K562 (cell line): ENCODE data around the gene IVL. TPM values are rescaled to one million over a fixed set of nuclear protein-coding genes. Genes with fewer than 3 reads are reported as not detected.

Experiments
- AFF4 ChIP-seq: sonication (generic); formaldehyde crosslinking; IDR thresholded peaks from 2 replicates; pipeline ENCODE4 v1.8.0; 2023; ENCODE audit warnings: mild to moderate bottlenecking, missing genetic modification reagents
- ATF7 ChIP-seq: fragments of 450-650 bp; IDR thresholded peaks from 2 replicates; pipeline ENCODE4 v1.7.1; 2014; ENCODE audit warnings: mild to moderate bottlenecking, moderate library complexity
- CTCF ChIP-seq, 3 experiments: IDR thresholded peaks in 2 of 3; conservative IDR thresholded peaks in 1 of 3; 2 replicates each; pipeline ENCODE4 v1.5.1; 2011 to 2012; ENCODE audit warnings: low read length in 3 of 3, mild to moderate bottlenecking in 3 of 3, control low read depth in 2 of 3, improper control_type of control experiment in 1 of 3, inconsistent platforms in 1 of 3, low read depth in 1 of 3, mixed read lengths in 1 of 3, moderate library complexity in 1 of 3; ENCODE audit not compliant: insufficient read depth in 2 of 3
- HDAC2 ChIP-seq: fragments of 450-650 bp; IDR thresholded peaks from 2 replicates; pipeline ENCODE4 v1.6.1; 2016; ENCODE audit warnings: mild to moderate bottlenecking
- HNRNPH1 ChIP-seq: fragments of 200-400 bp; formaldehyde crosslinking; optimal IDR thresholded peaks from 2 replicates; pipeline ENCODE3; 2017; ENCODE audit warnings: low read depth, mild to moderate bottlenecking, low read length, moderate library complexity
- HNRNPL ChIP-seq: fragments of 200-400 bp; formaldehyde crosslinking; IDR thresholded peaks from 2 replicates; pipeline ENCODE4 v1.6.1; 2017; ENCODE audit warnings: low read depth, mild to moderate bottlenecking, low read length
- JUND ChIP-seq, 2 experiments: IDR thresholded peaks; 2 replicates in 1 of 2; 3 replicates in 1 of 2; pipeline ENCODE4 v1.6.1; 2011; ENCODE audit warnings: borderline replicate concordance in 2 of 2, low read depth in 2 of 2, low read length in 2 of 2, improper control_type of control experiment in 1 of 2, missing biosample characterization in 1 of 2, missing genetic modification characterization in 1 of 2, missing genetic modification reagents in 1 of 2
- PRPF4 ChIP-seq: fragments of 200-400 bp; formaldehyde crosslinking; IDR thresholded peaks from one replicate; pipeline ENCODE4 v1.6.1; 2017; ENCODE audit warnings: low read length, low read depth, mild to moderate bottlenecking; ENCODE audit not compliant: insufficient read depth, poor library complexity, severe bottlenecking
- RAD21 ChIP-seq, 2 experiments: fragments of 250-450 bp in 1 of 2; fragments of 450-650 bp in 1 of 2; sonication (Bioruptor Pico) in 1 of 2; formaldehyde crosslinking in 1 of 2; IDR thresholded peaks in 1 of 2; conservative IDR thresholded peaks in 1 of 2; 2 replicates each; pipeline versions ENCODE4 v1.4.0 to v1.8.0; 2020 to 2022; ENCODE audit warnings: mild to moderate bottlenecking in 2 of 2, moderate library complexity in 1 of 2
- SMC3 ChIP-seq: conservative IDR thresholded peaks from 2 replicates; pipeline ENCODE4 v1.6.1; 2011; ENCODE audit warnings: low read depth, low read length, improper control_type of control experiment; ENCODE audit not compliant: insufficient read depth
- SRSF1 ChIP-seq: fragments of 200-400 bp; formaldehyde crosslinking; IDR thresholded peaks from 2 replicates; pipeline ENCODE4 v1.6.1; 2017; ENCODE audit warnings: mild to moderate bottlenecking, low read depth, low read length, moderate library complexity
- XRCC5 ChIP-seq: fragments of 200-400 bp; formaldehyde crosslinking; IDR thresholded peaks from 2 replicates; pipeline ENCODE4 v1.6.1; 2017; ENCODE audit warnings: low read depth, mild to moderate bottlenecking, low read length
- ZBTB1 ChIP-seq: sonication (generic); formaldehyde crosslinking; IDR thresholded peaks from 2 replicates; pipeline ENCODE4 v1.8.1; 2023; ENCODE audit warnings: missing genetic modification reagents, low read depth, mild to moderate bottlenecking, borderline replicate concordance
- ZNF408 ChIP-seq: fragments of 250-450 bp; sonication (Bioruptor Pico); IDR thresholded peaks from 2 replicates; pipeline ENCODE4 v1.4.0; 2020; ENCODE audit warnings: low read depth, mild to moderate bottlenecking, moderate library complexity
- ZNF639 ChIP-seq, 2 experiments: fragments of 200-800 bp in 1 of 2; sonication (Bioruptor generic) in 1 of 2; sonication (generic) in 1 of 2; formaldehyde crosslinking in 1 of 2; IDR thresholded peaks in 1 of 2; conservative IDR thresholded peaks in 1 of 2; 2 replicates each; pipeline versions ENCODE4 v1.5.0 to v1.6.1; 2016 to 2020; ENCODE audit warnings: missing compliant biosample characterization in 1 of 2, missing genetic modification characterization in 1 of 2, missing genetic modification reagents in 1 of 2
- polyA plus RNA-seq, 8 experiments: library from polyadenylated mRNA; depleted of rRNA in 4 of 8; stranded (reverse) in 5 of 8; unstranded in 3 of 8; fragments of >200 nt; fragmentation: Nextera tagmentation in 2 of 8; fragmentation: Illumina TruSeq in 1 of 8; extraction: Ambion mirVana in 2 of 8; extraction: Trizol in 1 of 8; gene quantifications; 2 replicates each; pipeline versions ENCODE4 v1.2.1 to v1.2.3, GENCODE V29; 2011 to 2014; ENCODE audit warnings: inconsistent platforms in 1 of 8, missing spikeins in 1 of 8
- total RNA-seq, 7 experiments: library from RNA; depleted of rRNA in 6 of 7; stranded (reverse); fragments of >200 nt in 6 of 7; fragmentation: Illumina TruSeq in 2 of 7; extraction: Trizol in 2 of 7; gene quantifications; 2 replicates each; pipeline versions ENCODE4 v1.2.1 to v1.2.3, GENCODE V29; 2011 to 2021; ENCODE audit warnings: low replicate concordance in 1 of 7

IVL gene
- total and polyA plus RNA-seq, 9 of the 15 experiments (the other 6 are each of a cell fraction or from before 2014, with no cell fraction given): not detected

- TF ChIP-seq AFF4 (CRISPR knock-in tag): no peak
- TF ChIP-seq ZBTB1 (CRISPR knock-in tag): no peak
- no peak for TF ChIP-seq XRCC5
- no peak for TF ChIP-seq ATF7
- TF ChIP-seq ZNF408: no peak
- no peak for TF ChIP-seq JUND (IDR thresholded peaks at IDR 0.05; ENCODE audit: borderline replicate concordance, low read depth, low read length)
- no peak for TF ChIP-seq JUND (tag; IDR thresholded peaks at IDR 0.05; ENCODE audit: borderline replicate concordance, low read depth, low read length)
- peak; percentile 72 for TF ChIP-seq SMC3
- peak; percentile 68 to 82 for TF ChIP-seq RAD21 (CRISPR knock-in tag; conservative IDR thresholded peaks at IDR 0.05 in 1 of 2, IDR thresholded peaks at IDR 0.05 in 1 of 2)
- TF ChIP-seq HNRNPL: no peak
- TF ChIP-seq PRPF4: no peak
- peak; percentile 68 to 75 (median 70) for TF ChIP-seq CTCF (IDR thresholded peaks at IDR 0.05 in 2 of 3, conservative IDR thresholded peaks at IDR 0.05 in 1 of 3; ENCODE audit: insufficient read depth in 2 of 3, low read depth in 1 of 3, low read length in 3 of 3)
- no peak for TF ChIP-seq SRSF1
- TF ChIP-seq ZNF639 (CRISPR knock-in tag; conservative IDR thresholded peaks at IDR 0.05 in 1 of 2, IDR thresholded peaks at IDR 0.05 in 1 of 2): no peak
- TF ChIP-seq HDAC2: no peak
- TF ChIP-seq HNRNPH1: no peak
These were observed 52.2 kb downstream of the IVL start (continued) for GRCh38 chr1:152960452-152961044.
